SU-DHL-6 (cell line): Measurements from ENCODE around the gene CCDC92B.

Source experiments
- H2AFZ ChIP-seq: fragments of 200-600 bp; sonication (generic); 2 replicates; pipeline ENCODE4 v1.6.1; 2014; ENCODE audit warnings: low read depth, mild to moderate bottlenecking, moderate library complexity, mixed read lengths, antibody characterized with exemption, low read length; ENCODE audit not compliant: severe bottlenecking
- H3F3A ChIP-seq: fragments of 200-600 bp; shearing (Covaris generic); 2 replicates; pipeline ENCODE4 v1.6.0; 2016; ENCODE audit warnings: antibody characterized with exemption, mild to moderate bottlenecking; ENCODE audit not compliant: insufficient read depth
- H3K27ac ChIP-seq: fragments of 200-600 bp; sonication (generic); 2 replicates; pipeline ENCODE4 v1.5.1; 2016; ENCODE audit warnings: low read depth, mild to moderate bottlenecking, low read length, moderate library complexity, mixed read lengths
- H3K27me3 ChIP-seq: fragments of 200-600 bp; sonication (generic), shearing (Covaris generic); 2 replicates; pipeline ENCODE4 v1.6.0; 2014; ENCODE audit warnings: mild to moderate bottlenecking, low read length
- H3K36me3 ChIP-seq: fragments of 200-600 bp; sonication (generic); 2 replicates; pipeline ENCODE4 v1.6.1; 2014; ENCODE audit warnings: mild to moderate bottlenecking, low read length, mixed read lengths
- H3K4me2 ChIP-seq: fragments of 300-600, 200-600 bp; shearing (Covaris generic), sonication (generic); 2 replicates; pipeline ENCODE4 v1.6.0; 2014; ENCODE audit warnings: low read length, low read depth, mild to moderate bottlenecking; ENCODE audit not compliant: poor library complexity, severe bottlenecking
- H3K4me3 ChIP-seq: fragments of 200-600 bp; sonication (generic); 2 replicates; pipeline ENCODE4 v1.5.1; 2014; ENCODE audit warnings: antibody characterized with exemption, low read length, mild to moderate bottlenecking, mixed read lengths; ENCODE audit not compliant: insufficient read depth, poor library complexity, severe bottlenecking
- H3K79me2 ChIP-seq: fragments of 200-600 bp; sonication (generic); 2 replicates; pipeline ENCODE4 v1.6.1; 2014; ENCODE audit warnings: mild to moderate bottlenecking, low read length, moderate library complexity; ENCODE audit not compliant: insufficient read depth
- H3K9ac ChIP-seq: fragments of 200-600 bp; sonication (generic); 2 replicates; pipeline ENCODE4 v1.7.0; 2014; ENCODE audit warnings: mild to moderate bottlenecking, low read length
- H3K9me2 ChIP-seq: fragments of 200-600 bp; sonication (generic); replicated peaks from 2 replicates; pipeline ENCODE4 v1.6.1; 2014; ENCODE audit warnings: low read length; ENCODE audit not compliant: insufficient read depth
- H3K9me3 ChIP-seq: fragments of 200-600 bp; sonication (generic); 2 replicates; pipeline ENCODE4 v1.6.1; 2014; ENCODE audit warnings: low read length, mixed read lengths; ENCODE audit not compliant: insufficient read depth
- H4K20me1 ChIP-seq: fragments of 200-600 bp; sonication (generic); 2 replicates; pipeline ENCODE4 v1.6.1; 2014; ENCODE audit warnings: low read depth, mild to moderate bottlenecking, antibody characterized with exemption, low read length, moderate library complexity, mixed read lengths
- EZH2phosphoT487 ChIP-seq: fragments of 200-600 bp; sonication (generic), shearing (Covaris generic); conservative IDR thresholded peaks from 2 replicates; pipeline ENCODE4 v1.6.1; 2018; ENCODE audit warnings: mild to moderate bottlenecking, antibody characterized with exemption, low read length, moderate library complexity, mixed read lengths
- TF ChIP-seq, protein P1 (sequence below): fragments of 200-600 bp; sonication (generic); IDR thresholded peaks from one replicate; pipeline ENCODE4 v1.5.1; 2017; ENCODE audit warnings: antibody characterized with exemption, mild to moderate bottlenecking, low read length, moderate library complexity; ENCODE audit not compliant: insufficient read depth, poor library complexity, severe bottlenecking

The CCDC92B gene

DNA sequence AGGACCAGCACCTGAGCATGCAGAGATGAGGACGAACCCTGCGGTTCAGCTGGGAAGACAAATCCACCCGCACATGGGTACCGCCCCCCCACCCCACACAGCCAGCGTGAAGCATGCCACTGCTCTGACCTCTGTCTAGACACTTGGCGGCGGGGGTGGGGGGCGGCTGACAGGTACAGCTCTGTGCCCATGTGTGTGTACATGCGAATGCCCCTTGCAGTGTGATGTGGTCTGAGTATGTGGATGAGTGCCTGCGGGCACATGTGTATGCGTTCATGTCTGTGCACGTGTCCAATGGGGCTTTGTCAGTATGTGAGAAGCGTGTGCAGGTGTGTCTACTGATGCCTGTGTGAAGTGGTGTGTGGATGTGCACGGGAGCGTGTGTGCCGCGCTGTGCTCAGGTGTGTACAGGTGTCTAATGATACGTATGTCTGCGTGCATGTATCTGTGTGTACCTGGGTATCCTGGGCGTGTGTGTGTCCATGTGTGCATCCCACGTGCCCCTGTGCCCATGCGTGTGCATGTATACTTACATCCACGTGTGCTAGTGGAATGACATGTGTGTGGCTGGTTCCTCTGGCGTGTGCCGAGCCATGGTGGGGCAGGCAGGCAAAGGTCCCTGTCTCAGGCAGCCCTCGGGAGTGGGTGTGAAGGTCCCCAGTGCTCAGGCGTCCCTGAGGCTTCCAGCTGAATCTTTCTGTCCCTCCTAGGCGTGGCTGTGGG is 46.1 kb upstream of the CCDC92B start:
- H2AFZ ChIP-seq = no peak overlapping the region
- H3K9ac ChIP-seq = no peak overlapping the region
- H3K4me3 ChIP-seq = no peak overlapping the region
- no peaks in the 10 kb centered on the region for H3F3A ChIP-seq
- H3K9me3 ChIP-seq = no peaks in the 10 kb centered on the region
- H3K27me3 ChIP-seq = no peaks in the 10 kb centered on the region
- TF ChIP-seq EZH2phosphoT487 = no peak
- TF ChIP-seq, protein P1, sequence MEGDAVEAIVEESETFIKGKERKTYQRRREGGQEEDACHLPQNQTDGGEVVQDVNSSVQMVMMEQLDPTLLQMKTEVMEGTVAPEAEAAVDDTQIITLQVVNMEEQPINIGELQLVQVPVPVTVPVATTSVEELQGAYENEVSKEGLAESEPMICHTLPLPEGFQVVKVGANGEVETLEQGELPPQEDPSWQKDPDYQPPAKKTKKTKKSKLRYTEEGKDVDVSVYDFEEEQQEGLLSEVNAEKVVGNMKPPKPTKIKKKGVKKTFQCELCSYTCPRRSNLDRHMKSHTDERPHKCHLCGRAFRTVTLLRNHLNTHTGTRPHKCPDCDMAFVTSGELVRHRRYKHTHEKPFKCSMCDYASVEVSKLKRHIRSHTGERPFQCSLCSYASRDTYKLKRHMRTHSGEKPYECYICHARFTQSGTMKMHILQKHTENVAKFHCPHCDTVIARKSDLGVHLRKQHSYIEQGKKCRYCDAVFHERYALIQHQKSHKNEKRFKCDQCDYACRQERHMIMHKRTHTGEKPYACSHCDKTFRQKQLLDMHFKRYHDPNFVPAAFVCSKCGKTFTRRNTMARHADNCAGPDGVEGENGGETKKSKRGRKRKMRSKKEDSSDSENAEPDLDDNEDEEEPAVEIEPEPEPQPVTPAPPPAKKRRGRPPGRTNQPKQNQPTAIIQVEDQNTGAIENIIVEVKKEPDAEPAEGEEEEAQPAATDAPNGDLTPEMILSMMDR = no peak
- H3K4me2 ChIP-seq = no peak overlapping the region
- no peaks in the 10 kb centered on the region for H3K9me2 ChIP-seq
- no peaks in the 10 kb centered on the region for H3K79me2 ChIP-seq
- H4K20me1 ChIP-seq = no peaks in the 10 kb centered on the region
- H3K36me3 ChIP-seq = no peaks in the 10 kb centered on the region
- H3K27ac ChIP-seq = no peak overlapping the region

DNA sequence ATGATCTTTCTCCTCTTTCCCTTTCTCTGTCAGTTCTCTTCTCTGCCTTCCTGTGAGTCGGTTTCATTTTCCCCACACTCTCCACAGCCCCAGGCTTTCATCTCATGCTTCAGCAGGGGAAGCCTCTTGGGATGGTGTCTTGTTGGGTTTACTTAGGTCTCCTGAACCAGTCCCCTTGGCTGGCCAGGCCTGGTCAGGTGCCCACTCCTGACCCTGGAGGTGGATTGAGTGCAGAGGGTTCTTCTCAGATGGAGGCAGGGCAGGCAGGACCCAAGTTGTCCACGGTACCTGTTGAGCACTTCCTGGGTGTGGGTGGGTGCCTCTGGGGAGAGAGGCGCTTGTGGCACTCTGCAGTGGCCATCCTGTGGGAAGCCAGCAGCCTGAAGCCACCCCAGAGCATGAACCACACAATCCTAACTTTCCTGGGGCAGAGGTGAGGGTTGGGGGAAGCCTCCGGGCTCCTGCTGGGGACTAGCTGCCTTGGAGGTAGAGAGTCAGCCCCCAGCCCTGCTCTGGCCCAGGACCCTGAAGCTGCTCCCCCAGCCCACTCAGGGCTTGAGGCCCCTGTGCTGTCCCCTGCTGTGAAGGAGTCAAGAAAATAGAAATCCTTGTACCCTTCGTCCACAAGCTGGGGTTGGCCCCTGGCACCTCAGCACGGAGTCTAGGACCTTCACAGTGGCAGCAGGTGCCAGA is 44.8 kb upstream of the CCDC92B start:
- H3K4me2 ChIP-seq = no peak overlapping the region

DNA sequence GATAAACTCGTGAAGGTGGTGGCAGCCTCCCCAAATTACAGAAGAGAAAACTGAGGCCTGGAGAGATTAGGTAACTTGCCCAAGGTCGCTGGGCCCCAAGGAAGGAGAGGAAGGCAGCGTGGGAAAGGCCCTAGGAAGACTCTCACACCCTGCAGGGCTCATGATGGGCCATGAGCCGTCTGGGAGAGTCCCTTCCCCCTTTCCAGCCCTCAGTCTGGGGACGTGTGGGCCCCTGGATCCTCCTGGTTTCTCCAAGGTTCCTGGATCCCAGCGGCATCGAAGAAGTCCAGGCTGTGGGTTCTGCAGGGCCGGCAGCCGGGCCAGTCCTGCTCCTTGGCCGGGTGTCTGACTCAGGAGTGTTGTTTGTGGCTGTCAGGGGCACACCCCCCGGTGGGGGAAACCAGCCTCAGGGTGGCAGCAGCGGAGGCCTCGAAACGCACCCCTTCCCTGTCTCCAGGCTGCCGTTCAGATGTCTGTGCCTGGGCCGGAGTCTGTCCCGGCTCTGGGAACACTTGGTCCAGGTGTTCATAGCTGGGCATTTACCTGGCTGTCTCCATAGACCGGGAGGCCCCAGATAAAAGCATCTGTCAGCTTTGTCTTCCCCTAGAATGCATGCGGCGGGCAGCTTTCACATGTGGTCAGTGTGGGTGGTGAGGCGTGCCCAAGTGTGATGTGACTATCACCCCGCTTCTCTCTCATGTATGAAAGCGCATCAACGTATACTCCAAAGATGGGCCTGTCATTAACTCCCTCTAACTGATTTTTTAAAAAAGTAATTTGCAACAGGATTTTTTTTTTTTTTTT is 43.1 kb upstream of the CCDC92B start:
- H2AFZ ChIP-seq = no peak overlapping the region
- H3K4me2 ChIP-seq = no peak overlapping the region
- no peak overlapping the region for H3K9ac ChIP-seq
- no peaks in the 10 kb centered on the region for H3K9me2 ChIP-seq
- H3K27ac ChIP-seq = no peak overlapping the region
- no peaks in the 10 kb centered on the region for H4K20me1 ChIP-seq
- TF ChIP-seq, protein P1 = no peak
- TF ChIP-seq EZH2phosphoT487 = no peak
- H3K79me2 ChIP-seq = no peaks in the 10 kb centered on the region
- no peak overlapping the region for H3K4me3 ChIP-seq
- H3K9me3 ChIP-seq = no peaks in the 10 kb centered on the region
- H3F3A ChIP-seq = no peaks in the 10 kb centered on the region
- no peaks in the 10 kb centered on the region for H3K36me3 ChIP-seq
- H3K27me3 ChIP-seq = no peaks in the 10 kb centered on the region

More for the DNA sequence above, 44.8 kb upstream of the CCDC92B start:
- no peak overlapping the region for H3K9ac ChIP-seq
- H3K27me3 ChIP-seq = no peaks in the 10 kb centered on the region
- TF ChIP-seq, protein P1 = no peak
- TF ChIP-seq EZH2phosphoT487 = no peak
- no peaks in the 10 kb centered on the region for H3K9me2 ChIP-seq
- H4K20me1 ChIP-seq = no peaks in the 10 kb centered on the region
- no peaks in the 10 kb centered on the region for H3F3A ChIP-seq
- no peaks in the 10 kb centered on the region for H3K36me3 ChIP-seq
- no peak overlapping the region for H3K27ac ChIP-seq
- H3K79me2 ChIP-seq = no peaks in the 10 kb centered on the region
- no peak overlapping the region for H3K4me3 ChIP-seq
- no peak overlapping the region for H2AFZ ChIP-seq
- H3K9me3 ChIP-seq = no peaks in the 10 kb centered on the region
